Activated CD4-positive, alpha-beta T cell treated with anti-CD3 and anti-CD28 coated beads, Interleukin-2, Interleukin-4, amounts not matched to agents 100 ng/mL and 50 ng/mL, durations not matched to agents 16 hours and 8 hours (primary cell): ENCODE data around the gene ITPRID1.

Source experiments
- DNase-seq: peaks from one replicate; pipeline ENCODE4 v3.0.0-alpha.2; 2020; ENCODE audit warnings: low spot score

The ITPRID1 gene

GRCh38 chr7:31695859-31696614 is 182.1 kb downstream of the ITPRID1 start:
- DNase-seq, result no peak

GRCh38 chr7:31699050-31699449 is 185.2 kb downstream of the ITPRID1 start:
- DNase-seq, result no peak

- DNase-seq, result no peak
These were observed 188.5 kb downstream of the ITPRID1 start for GRCh38 chr7:31702354-31702753.

- DNase-seq, result no peak
These were observed 191.5 kb downstream of the ITPRID1 start for GRCh38 chr7:31705377-31705776.

GRCh38 chr7:31707089-31707488 is 193.2 kb downstream of the ITPRID1 start:
- no peak for DNase-seq
